A673 (cell line): Measurements from ENCODE around the gene SLC3A2. TPM values are rescaled to one million over a fixed set of nuclear protein-coding genes. Genes with fewer than 3 reads are reported as not detected.

Source experiments
- BruUV-seq: library from RNA; stranded (reverse); fragments of 400-500 nt; replicated peaks from 2 replicates; lab custom pipeline; 2021; lab: Mats Ljungman, UMichigan
- CTCF ChIA-PET: fragments of 300-600 bp; sonication (Branson Sonifier 250); formaldehyde crosslinking; loops from one replicate; lab custom pipeline; 2022; ENCODE audit warnings: antibody characterized with exemption; lab: Charles Lee
- POLR2A ChIA-PET: fragments of 300-600 bp; sonication (Branson Sonifier 250); formaldehyde crosslinking; loops from one replicate; lab custom pipeline; 2022; ENCODE audit warnings: antibody characterized with exemption; ENCODE audit not compliant: low non-redundant PET; lab: Charles Lee
- DNase-seq: peaks from one replicate; pipeline ENCODE4 v3.0.0-alpha.2; 2015; ENCODE audit warnings: low spot score
- H3K27ac ChIP-seq: fragments of 200-600 bp; sonication (generic); 2 replicates; pipeline ENCODE4 v1.5.1; 2016; ENCODE audit warnings: mixed run types, low read depth, mild to moderate bottlenecking, mixed read lengths, antibody characterized with exemption, low read length; ENCODE audit not compliant: poor library complexity, severe bottlenecking
- H3K27me3 ChIP-seq: fragments of 200-600 bp; sonication (generic); replicated peaks from 2 replicates; pipeline ENCODE4 v1.6.1; 2017; ENCODE audit warnings: mixed run types, low read depth, mild to moderate bottlenecking, mixed read lengths, antibody characterized with exemption, low read length; ENCODE audit not compliant: insufficient read depth, poor library complexity
- H3K36me3 ChIP-seq: fragments of 200-600 bp; sonication (generic); 2 replicates; pipeline ENCODE4 v1.6.1; 2016; ENCODE audit warnings: mixed run types, mild to moderate bottlenecking, mixed read lengths, antibody characterized with exemption, low read length; ENCODE audit not compliant: insufficient read depth, poor library complexity, severe bottlenecking
- H3K4me1 ChIP-seq: fragments of 200-600 bp; sonication (generic); 2 replicates; pipeline ENCODE4 v1.6.1; 2017; ENCODE audit warnings: mixed run types, mild to moderate bottlenecking, mixed read lengths, antibody characterized with exemption, low read length; ENCODE audit not compliant: insufficient read depth, poor library complexity, severe bottlenecking
- H3K4me3 ChIP-seq: fragments of 200-600 bp; sonication (generic); 2 replicates; pipeline ENCODE4 v1.5.1; 2016; ENCODE audit warnings: low read depth, mixed run types, mild to moderate bottlenecking, mixed read lengths, low read length; ENCODE audit not compliant: poor library complexity, severe bottlenecking
- H3K9me3 ChIP-seq: fragments of 200-600 bp; sonication (generic); 2 replicates; pipeline ENCODE4 v1.6.1; 2016; ENCODE audit warnings: mixed run types, low read depth, mild to moderate bottlenecking, mixed read lengths, antibody characterized with exemption, low read length; ENCODE audit not compliant: poor library complexity, severe bottlenecking
- CTCF ChIP-seq: fragments of 300-800, 200-600 bp; sonication (generic); conservative IDR thresholded peaks from 2 replicates; pipeline ENCODE4 v1.5.1; 2017; ENCODE audit warnings: low read depth, mild to moderate bottlenecking, antibody characterized with exemption, low read length, moderate library complexity, mixed read lengths
- EZH2 ChIP-seq: fragments of 200-600 bp; sonication (generic); IDR thresholded peaks from 2 replicates; pipeline ENCODE4 v1.6.1; 2017; ENCODE audit warnings: borderline replicate concordance, low read depth, mild to moderate bottlenecking, mixed read lengths, antibody characterized with exemption, low read length; ENCODE audit not compliant: poor library complexity, severe bottlenecking
- intact Hi-C: fragments of 100-400 bp; cut with micrococcal nuclease; formaldehyde crosslinking; loops from one replicate; pipeline ENCODE4 v1.10.0; 2022; ENCODE audit not compliant: unreplicated experiment
- total RNA-seq: library from RNA; stranded (reverse); gene quantifications from 2 replicates; pipeline ENCODE4 v1.2.3, GENCODE V29; 2021

Gene SLC3A2
- total RNA-seq, 1 experiment from 2014 or later, result 511 TPM

- H3K27ac ChIP-seq, result no peak overlapping the region
- BruUV-seq, result no TSS peak
- CTCF ChIA-PET, result no interaction called here
- no peaks in the 10 kb centered on the region for H3K9me3 ChIP-seq
- intact Hi-C loops, result no loop called here
- TF ChIP-seq CTCF (no peak), EZH2 (no peak)
- H3K36me3 ChIP-seq, result no peaks in the 10 kb centered on the region
- no peaks in the 10 kb centered on the region for H3K4me1 ChIP-seq
- no peak overlapping the region for H3K4me3 ChIP-seq
- DNase-seq, result no peak
- POLR2A ChIA-PET, result no interaction called here
- H3K27me3 ChIP-seq, result no peaks in the 10 kb centered on the region
Observed at GRCh38 chr11:62897311-62897710, 16.6 kb downstream of the SLC3A2 start.

GRCh38 chr11:62898027-62898426, 17.3 kb downstream of the SLC3A2 start:
- H3K36me3 ChIP-seq, result no peaks in the 10 kb centered on the region
- ChIA-PET POLR2A (no interaction called here), CTCF (no interaction called here)
- H3K27ac ChIP-seq, result no peak overlapping the region
- H3K9me3 ChIP-seq, result no peaks in the 10 kb centered on the region
- H3K4me1 ChIP-seq, result no peaks in the 10 kb centered on the region
- H3K4me3 ChIP-seq, result no peak overlapping the region
- no peaks in the 10 kb centered on the region for H3K27me3 ChIP-seq
- BruUV-seq, result no TSS peak
- no peak for DNase-seq
- TF ChIP-seq EZH2, result no peak
- TF ChIP-seq CTCF, result no peak
- intact Hi-C loops, result no loop called here

DNA sequence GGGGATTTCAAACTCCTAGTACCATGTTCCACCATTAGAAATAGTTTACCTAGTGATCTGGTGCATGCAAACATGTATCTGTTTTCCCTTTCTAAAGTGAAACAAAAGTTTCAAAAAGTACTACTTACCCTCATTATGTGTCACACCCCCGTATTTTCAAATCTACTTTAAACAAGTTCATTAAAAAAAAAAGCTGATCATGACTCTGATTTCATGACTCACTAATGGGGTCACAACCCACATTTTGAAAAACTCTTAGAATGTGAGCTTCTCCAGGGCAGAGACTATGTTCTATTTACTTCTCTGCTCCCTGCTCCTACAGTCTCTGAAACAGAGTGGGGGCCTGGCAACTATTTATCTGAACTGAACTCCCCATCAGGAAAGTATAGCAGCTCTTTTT, 22.2 kb downstream of the SLC3A2 start:
- TF ChIP-seq CTCF (no peak), EZH2 (no peak)
- CTCF ChIA-PET, result interaction anchor here (1.0 to 1.5 kb wide), 2 partner anchors 29 to 121 kb away, joined by 3 read pairs; no protein-coding TSS in a partner anchor
- no peak overlapping the region for H3K27ac ChIP-seq
- POLR2A ChIA-PET, result interaction anchor here (0.6 kb wide), 1 partner anchor 19 kb away, joined by 4 read pairs; no protein-coding TSS in a partner anchor
- no TSS peak for BruUV-seq
- DNase-seq, result no peak
- H3K4me3 ChIP-seq, result no peak overlapping the region
- no peaks in the 10 kb centered on the region for H3K4me1 ChIP-seq
- no peaks in the 10 kb centered on the region for H3K36me3 ChIP-seq
- no peaks in the 10 kb centered on the region for H3K9me3 ChIP-seq
- intact Hi-C loops, result no loop called here
- no peaks in the 10 kb centered on the region for H3K27me3 ChIP-seq
